ENCODE data around the gene WASHC2A. TPM values are rescaled to one million over a fixed set of nuclear protein-coding genes. Genes with fewer than 3 reads are reported as not detected.

The WASHC2A gene, protein sequence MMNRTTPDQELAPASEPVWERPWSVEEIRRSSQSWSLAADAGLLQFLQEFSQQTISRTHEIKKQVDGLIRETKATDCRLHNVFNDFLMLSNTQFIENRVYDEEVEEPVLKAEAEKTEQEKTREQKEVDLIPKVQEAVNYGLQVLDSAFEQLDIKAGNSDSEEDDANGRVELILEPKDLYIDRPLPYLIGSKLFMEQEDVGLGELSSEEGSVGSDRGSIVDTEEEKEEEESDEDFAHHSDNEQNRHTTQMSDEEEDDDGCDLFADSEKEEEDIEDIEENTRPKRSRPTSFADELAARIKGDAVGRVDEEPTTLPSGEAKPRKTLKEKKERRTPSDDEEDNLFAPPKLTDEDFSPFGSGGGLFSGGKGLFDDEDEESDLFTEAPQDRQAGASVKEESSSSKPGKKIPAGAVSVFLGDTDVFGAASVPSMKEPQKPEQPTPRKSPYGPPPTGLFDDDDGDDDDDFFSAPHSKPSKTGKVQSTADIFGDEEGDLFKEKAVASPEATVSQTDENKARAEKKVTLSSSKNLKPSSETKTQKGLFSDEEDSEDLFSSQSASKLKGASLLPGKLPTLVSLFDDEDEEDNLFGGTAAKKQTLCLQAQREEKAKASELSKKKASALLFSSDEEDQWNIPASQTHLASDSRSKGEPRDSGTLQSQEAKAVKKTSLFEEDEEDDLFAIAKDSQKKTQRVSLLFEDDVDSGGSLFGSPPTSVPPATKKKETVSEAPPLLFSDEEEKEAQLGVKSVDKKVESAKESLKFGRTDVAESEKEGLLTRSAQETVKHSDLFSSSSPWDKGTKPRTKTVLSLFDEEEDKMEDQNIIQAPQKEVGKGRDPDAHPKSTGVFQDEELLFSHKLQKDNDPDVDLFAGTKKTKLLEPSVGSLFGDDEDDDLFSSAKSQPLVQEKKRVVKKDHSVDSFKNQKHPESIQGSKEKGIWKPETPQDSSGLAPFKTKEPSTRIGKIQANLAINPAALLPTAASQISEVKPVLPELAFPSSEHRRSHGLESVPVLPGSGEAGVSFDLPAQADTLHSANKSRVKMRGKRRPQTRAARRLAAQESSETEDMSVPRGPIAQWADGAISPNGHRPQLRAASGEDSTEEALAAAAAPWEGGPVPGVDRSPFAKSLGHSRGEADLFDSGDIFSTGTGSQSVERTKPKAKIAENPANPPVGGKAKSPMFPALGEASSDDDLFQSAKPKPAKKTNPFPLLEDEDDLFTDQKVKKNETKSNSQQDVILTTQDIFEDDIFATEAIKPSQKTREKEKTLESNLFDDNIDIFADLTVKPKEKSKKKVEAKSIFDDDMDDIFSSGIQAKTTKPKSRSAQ (N-terminal part only)
- total RNA-seq, result 50.3 and 64.0 TPM in 2 replicates

DNA sequence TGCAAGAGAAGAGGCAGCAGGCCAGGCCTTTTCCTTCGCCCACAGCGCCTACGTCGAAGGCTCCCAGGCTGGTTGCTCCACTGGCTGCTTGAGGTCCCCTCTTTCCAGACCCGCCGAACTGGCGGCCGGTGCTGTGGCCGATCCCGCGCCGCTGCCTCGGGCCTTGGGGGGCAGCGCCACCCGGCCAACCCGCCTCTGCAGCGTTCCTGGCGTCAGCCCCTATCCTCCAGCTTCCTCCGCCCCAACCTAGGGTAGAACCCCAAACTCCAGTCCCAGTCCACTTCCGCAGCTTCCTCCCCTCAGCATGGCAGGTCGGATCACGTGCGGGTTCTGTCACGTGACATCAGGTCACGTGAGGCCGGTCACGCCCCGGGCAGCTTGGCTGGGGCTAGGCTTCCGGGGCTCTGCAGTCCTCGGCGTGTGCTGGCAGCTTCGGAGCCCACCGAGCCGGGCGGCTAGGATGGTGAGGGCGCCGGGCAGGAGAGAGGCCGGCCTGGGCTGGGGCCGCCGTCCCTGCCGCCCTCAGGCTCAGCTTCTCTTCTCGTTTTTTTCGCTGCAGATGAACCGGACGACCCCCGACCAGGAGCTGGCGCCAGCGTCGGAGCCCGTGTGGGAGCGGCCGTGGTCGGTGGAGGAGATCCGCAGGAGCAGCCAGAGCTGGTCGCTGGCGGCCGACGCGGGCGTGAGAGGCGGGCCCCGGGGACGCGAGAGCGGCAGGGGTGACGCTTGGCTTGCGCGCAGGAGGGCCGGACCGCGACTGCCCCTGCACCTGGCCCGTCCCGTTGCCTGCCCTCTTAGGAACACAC lies at the start of gene WASHC2A:
TSS of gene WASHC2A (plus strand) at position 409 of the 806 bp plus-strand sequence. CDS start at position 461, 52 bp downstream.

Other genes starting within 250 kb of the WASHC2A start
- 30.7 and 38.4 TPM in 2 replicates for gene PARG, start 125.9 kb upstream of the WASHC2A start, total RNA-seq
- 14.4 and 17.4 TPM in 2 replicates for gene TIMM23B, start 125.9 kb upstream of the WASHC2A start, total RNA-seq
- gene AGAP6, start 79.5 kb upstream of the WASHC2A start, total RNA-seq, result 1.7 and 2.0 TPM in 2 replicates
- gene ASAH2, start 183.6 kb downstream of the WASHC2A start, total RNA-seq, result 0.74 and 1.00 TPM in 2 replicates